Measurements from ENCODE around the gene SLC9A3.
"Not testable (repeated sequence)": the region's sequence is repeated elsewhere in the genome, so short reads cannot be mapped to it uniquely, and the experiment has no call there.

- not testable (repeated sequence) for TF ChIP-seq CTCF, POLR2A (IDR thresholded peaks at IDR 0.05)
Observed at GRCh38 chr5:507986-508575, 16.2 kb downstream of the SLC9A3 start.
